Mucosa of stomach (tissue), 1 donor: ENCODE data around the gene PAF1.

Experiments used
- H3K27me3 ChIP-seq: one replicate; pipeline ENCODE4 v1.7.0; 2013; ENCODE audit warnings: mild to moderate bottlenecking, low read length; ENCODE audit not compliant: control insufficient read depth, insufficient read depth
- H3K36me3 ChIP-seq: one replicate; pipeline ENCODE4 v1.7.0; 2013; ENCODE audit warnings: low read length; ENCODE audit not compliant: control insufficient read depth, insufficient read depth
- H3K4me1 ChIP-seq: one replicate; pipeline ENCODE4 v1.7.0; 2013; ENCODE audit warnings: mild to moderate bottlenecking, low read length; ENCODE audit not compliant: control insufficient read depth, insufficient read depth
- H3K4me3 ChIP-seq: one replicate; pipeline ENCODE4 v1.7.0; 2013; ENCODE audit warnings: low read length
- H3K9ac ChIP-seq: one replicate; pipeline ENCODE4 v1.7.0; 2013; ENCODE audit warnings: mild to moderate bottlenecking, low read length, moderate library complexity
- H3K9me3 ChIP-seq: one replicate; pipeline ENCODE4 v1.7.0; 2013; ENCODE audit warnings: mild to moderate bottlenecking, low read length, moderate library complexity; ENCODE audit not compliant: control insufficient read depth
- donor health status: Pancreatic carcinoma.

The PAF1 gene

GRCh38 chr19:39390751-39391437 is at the start of gene PAF1, which contains the start of gene MED29:
Gene PAF1, minus strand, starts transcription at chr19:39391106. Its CDS starts 242 bp downstream, at chr19:39390864.
Gene MED29, plus strand, starts transcription at chr19:39391378. Its CDS starts 45 bp downstream, at chr19:39391423.
- Histone ChIP-seq H3K9me3 (no peaks in the 10 kb centered on the region), H3K9ac (peak within 1 kb of the TSS; percentile 98), H3K27me3 (no peaks in the 10 kb centered on the region), H3K36me3 (peaks cover 24% of the 10 kb centered on the region), H3K4me1 (peaks cover 16% of the 10 kb centered on the region), H3K4me3 (peak within 1 kb of the TSS; percentile 87)

- peaks cover 17% of the 10 kb centered on the region for H3K4me1 ChIP-seq
- H3K27me3 ChIP-seq, result no peaks in the 10 kb centered on the region
- H3K4me3 ChIP-seq, result no peak overlapping the region
- no peak overlapping the region for H3K9ac ChIP-seq
- H3K36me3 ChIP-seq, result peaks cover 6% of the 10 kb centered on the region
- H3K9me3 ChIP-seq, result no peaks in the 10 kb centered on the region
Measured at GRCh38 chr19:39438270-39438934, 47.5 kb upstream of the PAF1 start.

GRCh38 chr19:39436350-39436716 is 45.4 kb upstream of the PAF1 start:
- Histone ChIP-seq H3K4me1 (peaks cover 17% of the 10 kb centered on the region), H3K36me3 (peaks cover 6% of the 10 kb centered on the region), H3K4me3 (peak overlapping the region; percentile 58), H3K9ac (peak overlapping the region; percentile 94), H3K27me3 (no peaks in the 10 kb centered on the region), H3K9me3 (no peaks in the 10 kb centered on the region)

- H3K4me1 ChIP-seq, result peaks cover 17% of the 10 kb centered on the region
- peaks cover 6% of the 10 kb centered on the region for H3K36me3 ChIP-seq
- H3K27me3 ChIP-seq, result no peaks in the 10 kb centered on the region
- H3K9me3 ChIP-seq, result no peaks in the 10 kb centered on the region
- peak within 1 kb of the TSS; percentile 72 for H3K4me3 ChIP-seq
- H3K9ac ChIP-seq, result peak within 1 kb of the TSS; percentile 94
Measured at GRCh38 chr19:39435499-39436349, 44.8 kb upstream of the PAF1 start, which contains the start of gene RPS16. Gene RPS16, minus strand, starts transcription at chr19:39435949. Its CDS starts 54 bp downstream, at chr19:39435895.

GRCh38 chr19:39434123-39435076 is 43.5 kb upstream of the PAF1 start:
- H3K4me3 ChIP-seq, result no peak overlapping the region
- no peaks in the 10 kb centered on the region for H3K9me3 ChIP-seq
- peak overlapping the region; percentile 94 for H3K9ac ChIP-seq
- no peaks in the 10 kb centered on the region for H3K27me3 ChIP-seq
- H3K36me3 ChIP-seq, result peaks cover 6% of the 10 kb centered on the region
- H3K4me1 ChIP-seq, result peaks cover 24% of the 10 kb centered on the region

GRCh38 chr19:39433480-39434079 is 42.7 kb upstream of the PAF1 start:
- Histone ChIP-seq H3K27me3 (no peaks in the 10 kb centered on the region), H3K36me3 (peaks cover 6% of the 10 kb centered on the region), H3K9me3 (no peaks in the 10 kb centered on the region), H3K4me1 (peaks cover 24% of the 10 kb centered on the region), H3K9ac (no peak overlapping the region), H3K4me3 (no peak overlapping the region)

- Histone ChIP-seq H3K9me3 (no peaks in the 10 kb centered on the region), H3K36me3 (peaks cover 6% of the 10 kb centered on the region), H3K4me3 (no peak overlapping the region), H3K27me3 (no peaks in the 10 kb centered on the region), H3K9ac (no peak overlapping the region), H3K4me1 (peaks cover 27% of the 10 kb centered on the region)
Measured at GRCh38 chr19:39432677-39433025, 41.7 kb upstream of the PAF1 start.

GRCh38 chr19:39430675-39431593 is 40.0 kb upstream of the PAF1 start:
- H3K9ac ChIP-seq, result peak overlapping the region; percentile 11
- H3K4me3 ChIP-seq, result no peak overlapping the region

GRCh38 chr19:39428283-39429112 is 37.6 kb upstream of the PAF1 start:
- peaks cover under 1% of the 10 kb centered on the region for H3K36me3 ChIP-seq
- no peaks in the 10 kb centered on the region for H3K27me3 ChIP-seq
- H3K9me3 ChIP-seq, result no peaks in the 10 kb centered on the region
- no peak overlapping the region for H3K4me3 ChIP-seq
- peaks cover 10% of the 10 kb centered on the region for H3K4me1 ChIP-seq
- H3K9ac ChIP-seq, result peak overlapping the region; percentile 17

More at GRCh38 chr19:39430675-39431593, 40.0 kb upstream of the PAF1 start:
- H3K9me3 ChIP-seq, result no peaks in the 10 kb centered on the region
- H3K36me3 ChIP-seq, result peaks cover 6% of the 10 kb centered on the region
- no peaks in the 10 kb centered on the region for H3K27me3 ChIP-seq
- H3K4me1 ChIP-seq, result peaks cover 20% of the 10 kb centered on the region

GRCh38 chr19:39427707-39428106 is 36.8 kb upstream of the PAF1 start:
- H3K27me3 ChIP-seq, result no peaks in the 10 kb centered on the region
- no peaks in the 10 kb centered on the region for H3K9me3 ChIP-seq
- no peak overlapping the region for H3K4me3 ChIP-seq
- H3K36me3 ChIP-seq, result no peaks in the 10 kb centered on the region
- H3K9ac ChIP-seq, result no peak overlapping the region
- peaks cover 10% of the 10 kb centered on the region for H3K4me1 ChIP-seq
